ENCODE results near the gene ATP9B. TPM values are rescaled to one million over a fixed set of nuclear protein-coding genes. Genes with fewer than 3 reads are reported as not detected.

The ATP9B gene
- total RNA-seq, 1 experiment from 2014 or later: 17.8 TPM

DNA sequence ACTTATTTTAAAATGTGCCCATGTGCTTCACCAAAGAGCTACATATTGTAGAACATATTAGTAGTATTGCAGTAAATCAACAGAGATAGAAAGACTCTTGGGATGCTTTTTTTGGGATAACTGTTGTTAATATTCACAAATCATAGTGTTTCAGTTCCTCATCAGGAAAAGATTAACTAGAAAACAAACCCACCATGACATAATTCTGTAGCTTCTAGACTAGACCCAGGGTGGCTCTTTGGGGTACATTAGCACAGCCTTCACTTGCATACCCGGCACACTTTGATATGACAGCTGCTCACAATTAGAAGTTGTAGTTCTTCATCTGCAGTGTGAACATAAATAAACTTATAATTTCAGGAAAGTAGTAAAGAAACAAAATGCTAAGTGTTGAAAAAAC lies 154.2 kb downstream of the ATP9B start (continued):
- no peak for TF ChIP-seq POLR2AphosphoS5 (IDR thresholded peaks at IDR 0.05; ENCODE audit: low read depth, low read length)

GRCh38 chr18:79224381-79224780 lies 155.2 kb downstream of the ATP9B start:
- H4K20me1 ChIP-seq (ENCODE audit: insufficient read depth): no peaks in the 10 kb centered on the region
- no peak for TF ChIP-seq EZH2phosphoT487 (IDR thresholded peaks at IDR 0.05; ENCODE audit: borderline replicate concordance)
- no peak for TF ChIP-seq CTCF (IDR thresholded peaks at IDR 0.05 in 2 of 3, conservative IDR thresholded peaks at IDR 0.05 in 1 of 3; ENCODE audit: borderline replicate concordance in 1 of 3, insufficient read depth in 1 of 3, low read depth in 2 of 3, low read length in 2 of 3)
- TF ChIP-seq SIN3A (IDR thresholded peaks at IDR 0.05; ENCODE audit: low read depth): no peak
- TF ChIP-seq POLR2AphosphoS5 (IDR thresholded peaks at IDR 0.05; ENCODE audit: low read depth, low read length): no peak
- no peak for TF ChIP-seq EZH2 (IDR thresholded peaks at IDR 0.05)

GRCh38 chr18:79227621-79228020 lies 158.4 kb downstream of the ATP9B start:
- no TSS peak for BruUV-seq (replicated peaks)
- intact Hi-C loops (cut with micrococcal nuclease): no loop called here
- no peaks in the 10 kb centered on the region for H3K4me1 ChIP-seq (ENCODE audit: control insufficient read depth in 1 of 2, insufficient read depth in 2 of 2, low read length in 2 of 2)
- H3K9me3 ChIP-seq (ENCODE audit: control insufficient read depth in 1 of 2, insufficient read depth in 1 of 2, low read depth in 1 of 2, low read length in 2 of 2): no peaks in the 10 kb centered on the region
- H3K9me2 ChIP-seq (ENCODE audit: insufficient read depth): no peaks in the 10 kb centered on the region
- H3K27me3 ChIP-seq (ENCODE audit: insufficient read depth, low read length): no peaks in the 10 kb centered on the region
- DNase-seq (ENCODE audit: low read depth, low spot score) (no peak), ATAC-seq (no peak)
- no peak overlapping the region for H3K4me3 ChIP-seq (replicated peaks in 1 of 2; ENCODE audit: low read depth in 1 of 2, low read length in 2 of 2)
- H4K20me1 ChIP-seq (ENCODE audit: insufficient read depth): no peaks in the 10 kb centered on the region
- H3K9ac ChIP-seq (ENCODE audit: low read length): no peak overlapping the region
- no peaks in the 10 kb centered on the region for H3K79me2 ChIP-seq (ENCODE audit: insufficient read depth, low read length)
- ChIA-PET CTCF (no interaction called here), RAD21 (ENCODE audit: low non-redundant PET in 1 of 2, low total read pairs in 2 of 2, uncharacterized antibody in 2 of 2, unreplicated experiment in 2 of 2) (no interaction called here), POLR2A (no interaction called here)
- no peak overlapping the region for H2AFZ ChIP-seq (ENCODE audit: low read depth, low read length, poor library complexity, severe bottlenecking)
- H3K36me3 ChIP-seq (ENCODE audit: control insufficient read depth in 1 of 2, insufficient read depth in 2 of 2, low read length in 2 of 2): no peaks in the 10 kb centered on the region
- no peak overlapping the region for H3K4me2 ChIP-seq (ENCODE audit: low read length)
- no peak for TF ChIP-seq ZNF274 (IDR thresholded peaks at IDR 0.05; ENCODE audit: low read depth, low read length)
- no peak for TF ChIP-seq ZFX (IDR thresholded peaks at IDR 0.05)
- no peak for TF ChIP-seq EZH2phosphoT487 (IDR thresholded peaks at IDR 0.05; ENCODE audit: borderline replicate concordance)
- H3K27ac ChIP-seq (ENCODE audit: low read depth, low read length): no peak overlapping the region

More at GRCh38 chr18:79224381-79224780, 155.2 kb downstream of the ATP9B start:
- no peaks in the 10 kb centered on the region for H3K9me2 ChIP-seq (ENCODE audit: insufficient read depth)
- no peaks in the 10 kb centered on the region for H3K9me3 ChIP-seq (ENCODE audit: control insufficient read depth in 1 of 2, insufficient read depth in 1 of 2, low read depth in 1 of 2, low read length in 2 of 2)
- POLR2A ChIA-PET: no interaction called here
- intact Hi-C loops (cut with micrococcal nuclease): no loop called here
- H3K4me2 ChIP-seq (ENCODE audit: low read length): no peak overlapping the region
- RAD21 ChIA-PET (ENCODE audit: low non-redundant PET in 1 of 2, low total read pairs in 2 of 2, uncharacterized antibody in 2 of 2, unreplicated experiment in 2 of 2): no interaction called here
- H3K27me3 ChIP-seq (ENCODE audit: insufficient read depth, low read length): no peaks in the 10 kb centered on the region
- no peak overlapping the region for H3K27ac ChIP-seq (ENCODE audit: low read depth, low read length)
- H3K9ac ChIP-seq (ENCODE audit: low read length): no peak overlapping the region
- no TSS peak for BruUV-seq (replicated peaks)
- no peaks in the 10 kb centered on the region for H3K36me3 ChIP-seq (ENCODE audit: control insufficient read depth in 1 of 2, insufficient read depth in 2 of 2, low read length in 2 of 2)
- DNase-seq (ENCODE audit: low read depth, low spot score) (no peak), ATAC-seq (no peak)
- no peak overlapping the region for H2AFZ ChIP-seq (ENCODE audit: low read depth, low read length, poor library complexity, severe bottlenecking)
- no peaks in the 10 kb centered on the region for H3K79me2 ChIP-seq (ENCODE audit: insufficient read depth, low read length)
- H3K4me1 ChIP-seq (ENCODE audit: control insufficient read depth in 1 of 2, insufficient read depth in 2 of 2, low read length in 2 of 2): no peaks in the 10 kb centered on the region
- CTCF ChIA-PET: no interaction called here
- H3K4me3 ChIP-seq (replicated peaks in 1 of 2; ENCODE audit: low read depth in 1 of 2, low read length in 2 of 2): no peak overlapping the region

Data from HCT116 (cell line).